Stimulated activated CD8-positive, alpha-beta memory T cell treated with anti-CD3 and anti-CD28 coated beads, Interleukin-7, amount 100 ng/mL, for 24 hours (primary cell): Measurements from ENCODE around the gene IFRD2.
A peak's percentile ranks its signal among the peaks of the same experiment; 100 is the strongest.

Experiments used
- DNase-seq: peaks from one replicate; pipeline ENCODE4 v3.0.0-alpha.2; 2020; ENCODE audit warnings: low read depth

Gene IFRD2

DNA sequence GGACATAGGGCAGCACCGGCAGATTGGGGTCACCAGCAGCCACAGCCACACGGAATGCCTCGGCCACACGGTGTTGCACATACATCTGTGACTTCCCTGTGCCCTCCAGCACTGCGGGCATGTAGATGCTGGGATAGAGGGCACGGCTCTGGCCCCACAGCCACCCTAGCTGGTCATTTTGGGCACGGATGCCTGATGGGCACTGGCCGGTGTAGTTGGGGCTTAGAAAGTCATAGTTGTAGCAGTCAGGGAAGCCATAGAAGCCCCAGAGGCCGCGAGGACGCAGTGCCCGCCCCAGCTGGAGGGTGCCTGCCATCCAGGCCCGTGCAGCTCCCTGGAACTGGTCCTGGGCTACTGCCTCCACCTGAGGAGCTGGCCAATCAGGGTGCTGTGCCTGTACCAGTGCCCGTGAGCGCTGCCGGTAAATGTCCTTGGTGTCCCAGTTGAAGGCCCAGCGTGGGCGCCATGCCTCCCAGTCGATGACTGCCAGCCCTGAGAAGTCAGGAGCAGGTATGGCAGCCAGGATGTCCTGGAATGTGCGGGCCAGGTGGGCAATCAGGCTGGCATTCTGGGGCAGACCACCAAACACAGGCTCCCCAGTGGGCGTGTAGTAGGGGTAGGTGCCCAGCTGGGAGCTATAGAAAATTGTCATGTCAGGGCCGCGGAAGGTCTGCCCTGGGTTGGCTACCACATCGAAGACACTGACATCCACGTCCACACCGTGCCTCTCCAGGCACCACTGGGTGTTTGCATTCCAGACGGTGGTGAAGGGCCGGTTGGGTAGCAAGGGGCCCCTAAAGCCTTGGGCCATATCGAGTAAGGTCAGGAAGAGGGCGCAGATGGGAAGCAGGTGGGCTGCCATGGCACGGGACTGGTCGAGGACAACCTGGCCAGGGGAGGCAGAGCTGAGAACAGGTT is 10.1 kb upstream of the IFRD2 start:
- DNase-seq: no peak

DNA sequence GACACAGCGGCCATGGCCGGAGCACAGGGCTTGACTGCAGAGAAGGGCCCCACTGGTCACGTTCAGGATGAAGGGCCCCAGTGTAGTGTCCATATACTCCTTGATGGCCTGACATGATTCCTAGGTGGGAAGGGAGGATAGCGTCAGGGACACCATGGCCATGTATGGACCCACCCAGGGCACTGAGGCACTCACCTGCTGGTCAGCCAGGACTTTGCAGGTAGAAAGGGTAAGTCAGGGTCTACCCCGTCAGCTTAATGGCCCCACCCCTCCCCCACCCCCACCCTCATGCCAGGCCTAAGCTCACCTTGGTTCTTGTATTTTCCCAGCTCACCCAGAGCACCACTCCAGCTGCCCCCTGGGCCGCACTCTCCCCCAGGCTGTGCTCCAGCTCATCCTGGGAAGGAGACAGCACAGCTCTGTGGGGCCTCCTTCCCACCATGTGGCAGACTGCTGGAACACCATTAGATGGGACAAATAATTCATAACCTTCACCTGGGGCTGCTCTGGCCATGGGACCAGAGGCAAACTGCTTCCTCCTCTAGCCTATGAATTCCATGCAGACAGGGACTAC is 8.5 kb upstream of the IFRD2 start:
- no peak for DNase-seq

DNA sequence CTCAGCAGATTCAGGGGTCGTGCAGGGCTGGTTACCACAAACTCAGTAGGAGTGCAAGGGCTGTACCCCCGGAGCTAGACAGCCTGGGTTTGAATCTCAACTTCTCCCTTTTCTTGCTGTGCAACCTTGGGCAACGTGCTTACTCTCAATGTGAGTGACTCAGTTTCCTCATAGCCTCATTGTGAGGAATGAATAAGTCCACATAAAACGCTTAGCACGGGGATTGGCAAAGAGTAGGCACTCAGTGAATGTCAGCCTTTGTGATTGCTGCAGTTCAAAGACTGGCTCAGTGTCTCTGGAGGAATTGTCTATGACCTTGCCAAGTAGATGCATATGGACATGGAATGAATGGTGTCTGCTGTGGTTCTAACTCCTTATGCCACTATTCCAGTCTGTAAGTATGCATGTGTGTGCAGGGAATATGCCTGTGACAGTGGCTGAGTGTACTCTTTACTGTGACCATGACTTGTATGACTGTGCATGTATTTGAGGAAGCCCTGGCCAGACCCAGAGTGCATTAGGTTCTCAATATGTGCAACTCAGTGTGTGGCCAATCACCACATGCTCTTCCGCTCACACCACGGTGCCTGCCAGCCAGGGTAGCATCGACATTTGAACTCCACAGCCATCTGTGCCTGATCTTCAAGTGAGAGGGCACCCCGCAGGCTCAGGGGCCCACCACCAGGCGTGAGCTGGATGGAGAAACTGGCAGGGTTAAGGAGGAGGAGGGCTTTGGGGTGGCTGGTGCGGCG is 7.9 kb upstream of the IFRD2 start:
- no peak for DNase-seq

DNA sequence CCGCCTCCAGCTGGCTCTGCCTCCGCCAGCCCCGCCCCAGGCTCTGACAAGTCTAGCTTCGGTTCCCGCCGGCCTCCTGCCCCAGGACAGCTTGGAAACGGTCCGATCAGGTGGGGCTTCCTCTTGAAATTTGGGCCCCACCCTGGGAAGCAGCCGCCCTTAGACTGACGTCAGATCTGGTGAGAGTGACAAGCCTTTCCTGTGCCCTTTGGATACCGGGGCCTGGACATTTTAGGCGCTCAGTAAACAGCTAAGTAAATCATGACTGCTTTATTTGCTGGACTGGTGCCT is 7.4 kb upstream of the IFRD2 start:
- no peak for DNase-seq

DNA sequence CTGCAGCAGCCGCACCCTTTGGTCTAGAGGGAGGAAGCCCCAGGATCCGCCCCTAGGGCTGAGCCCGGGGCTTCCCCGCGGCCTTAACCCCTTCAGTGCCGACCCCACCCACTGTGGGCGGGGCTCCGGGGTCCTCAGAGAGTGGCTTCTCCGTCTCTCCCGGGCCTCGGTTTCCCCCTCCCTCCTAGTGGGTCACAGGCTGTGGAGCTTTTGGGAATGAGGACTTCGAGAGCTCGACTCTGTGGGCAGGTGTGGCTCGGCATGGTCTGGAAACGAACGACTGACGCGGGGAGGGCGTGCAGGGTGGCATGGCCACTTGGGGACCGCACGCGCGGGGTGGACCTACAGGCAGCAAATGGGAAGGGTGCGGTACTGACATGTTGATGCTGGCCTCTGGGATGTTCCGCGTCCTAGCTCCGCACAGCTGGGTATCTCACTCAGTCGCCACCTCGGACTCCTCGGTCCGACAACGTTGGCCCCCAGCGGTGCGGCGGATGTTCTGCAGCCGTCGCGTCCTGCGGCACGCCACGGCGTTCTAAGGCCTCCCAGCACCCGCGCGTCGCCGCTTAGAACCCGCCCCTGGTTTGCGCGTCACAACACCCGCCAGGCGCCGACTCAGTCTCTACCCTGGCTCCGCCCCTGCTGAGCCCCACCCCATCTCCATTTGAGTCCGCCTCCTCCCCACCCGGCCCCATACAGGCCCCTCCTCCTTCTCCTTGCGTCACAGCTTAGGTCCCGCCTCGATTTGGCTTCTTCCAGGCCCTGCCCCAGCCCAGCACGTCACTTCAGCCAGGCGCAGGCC is 6.8 kb upstream of the IFRD2 start, which contains the start of the genes HYAL3 and NAA80:
HYAL3 (minus strand) TSS at position 570 of the 802 bp plus-strand sequence. CDS start 3,803 bp downstream, outside the sequence.
NAA80 (minus strand) TSS at position 570 of the 802 bp plus-strand sequence. CDS start 1,942 bp downstream, outside the sequence.
- DNase-seq: peak; percentile 98

DNA sequence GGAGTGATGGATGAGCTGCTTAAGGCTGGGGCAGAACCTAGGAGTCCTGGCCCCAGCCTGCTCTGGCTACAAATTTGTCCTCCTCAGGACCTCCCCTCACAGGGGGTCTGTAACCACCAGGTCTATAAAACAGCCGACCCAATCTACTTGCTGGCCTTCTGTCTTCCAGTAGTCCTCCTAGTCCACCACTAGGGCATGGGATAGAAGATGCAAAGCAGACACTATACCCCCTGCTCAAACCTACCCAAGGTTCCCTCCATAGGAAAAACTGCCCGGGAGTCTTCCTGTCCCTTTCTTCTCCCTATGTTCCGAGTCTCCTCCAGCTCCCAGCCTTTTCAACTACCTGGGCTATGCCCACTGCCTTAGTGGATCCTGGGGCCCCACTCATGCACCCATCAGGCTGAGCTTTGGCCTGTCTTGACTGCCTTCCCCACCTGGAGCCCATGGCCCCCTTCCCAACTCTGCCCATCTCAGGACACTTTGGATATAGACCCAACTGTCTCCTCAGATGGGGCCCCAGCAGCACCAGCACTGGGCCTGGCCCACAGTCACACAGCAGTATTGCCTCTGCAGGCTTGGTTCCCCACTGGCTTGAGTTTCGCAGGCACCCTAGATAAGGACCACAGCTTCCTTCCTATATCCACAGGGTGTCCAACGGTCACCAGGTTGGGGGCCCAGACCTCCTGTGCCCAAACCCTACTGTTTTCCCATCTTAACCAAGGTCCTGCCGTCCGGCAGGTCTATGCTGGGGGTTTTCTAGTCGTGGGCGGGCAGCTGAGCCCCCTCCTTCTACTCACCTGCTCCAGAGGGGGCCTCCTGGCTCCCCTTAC is 5.9 kb upstream of the IFRD2 start:
- DNase-seq: no peak

DNA sequence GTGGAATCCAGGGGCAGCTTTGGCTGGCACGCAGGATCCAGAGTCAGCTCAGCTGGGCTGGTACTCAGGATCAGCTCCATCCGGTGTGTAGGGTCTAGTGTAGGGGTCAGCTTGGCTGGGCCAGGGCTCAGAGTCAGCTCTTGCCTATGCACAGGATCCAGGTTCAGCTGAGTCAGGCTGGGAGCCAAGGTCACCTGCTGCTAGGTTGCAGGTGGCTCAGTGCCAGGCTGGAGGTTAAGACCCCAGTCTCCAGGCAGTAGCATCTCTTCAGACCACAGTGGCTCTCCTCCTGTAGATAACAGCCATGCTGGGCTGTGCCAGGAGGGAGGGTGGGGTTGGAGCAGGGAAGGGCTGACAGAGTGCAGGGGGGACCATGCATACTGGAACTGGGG is 5.2 kb upstream of the IFRD2 start:
- no peak for DNase-seq

DNA sequence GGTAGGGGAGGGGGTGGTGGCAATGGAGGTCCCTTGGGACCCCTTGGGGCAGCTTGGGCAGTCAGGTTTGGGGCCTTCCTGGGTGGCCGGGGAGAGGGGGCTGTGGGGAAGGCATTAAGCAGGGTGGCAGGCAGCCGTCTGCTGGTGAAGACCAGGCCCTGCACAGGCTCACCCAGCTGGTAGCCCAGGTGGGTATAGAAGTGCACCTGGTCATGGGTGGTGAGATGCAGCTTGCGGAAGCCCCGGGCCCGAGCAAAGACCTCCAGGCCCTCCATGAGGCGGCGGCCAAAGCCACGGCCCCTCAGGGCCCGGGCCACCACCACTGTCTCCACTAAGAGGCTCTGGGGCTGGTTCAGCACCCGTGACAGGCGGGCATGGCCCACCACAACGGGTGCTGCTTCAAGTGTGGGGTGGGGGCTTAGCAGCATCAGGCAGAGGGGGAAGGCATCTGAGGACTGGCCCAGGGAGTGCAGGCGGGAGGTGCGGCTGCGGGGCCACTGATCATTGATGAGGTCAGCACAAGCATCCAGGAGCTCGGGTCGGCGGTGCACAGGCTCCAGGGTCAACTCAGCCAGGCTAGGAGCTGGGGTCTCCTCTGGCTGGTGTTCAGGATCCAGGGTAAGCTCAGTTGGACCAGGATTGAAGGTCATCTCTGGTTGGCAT is 4.6 kb upstream of the IFRD2 start:
- DNase-seq: no peak

DNA sequence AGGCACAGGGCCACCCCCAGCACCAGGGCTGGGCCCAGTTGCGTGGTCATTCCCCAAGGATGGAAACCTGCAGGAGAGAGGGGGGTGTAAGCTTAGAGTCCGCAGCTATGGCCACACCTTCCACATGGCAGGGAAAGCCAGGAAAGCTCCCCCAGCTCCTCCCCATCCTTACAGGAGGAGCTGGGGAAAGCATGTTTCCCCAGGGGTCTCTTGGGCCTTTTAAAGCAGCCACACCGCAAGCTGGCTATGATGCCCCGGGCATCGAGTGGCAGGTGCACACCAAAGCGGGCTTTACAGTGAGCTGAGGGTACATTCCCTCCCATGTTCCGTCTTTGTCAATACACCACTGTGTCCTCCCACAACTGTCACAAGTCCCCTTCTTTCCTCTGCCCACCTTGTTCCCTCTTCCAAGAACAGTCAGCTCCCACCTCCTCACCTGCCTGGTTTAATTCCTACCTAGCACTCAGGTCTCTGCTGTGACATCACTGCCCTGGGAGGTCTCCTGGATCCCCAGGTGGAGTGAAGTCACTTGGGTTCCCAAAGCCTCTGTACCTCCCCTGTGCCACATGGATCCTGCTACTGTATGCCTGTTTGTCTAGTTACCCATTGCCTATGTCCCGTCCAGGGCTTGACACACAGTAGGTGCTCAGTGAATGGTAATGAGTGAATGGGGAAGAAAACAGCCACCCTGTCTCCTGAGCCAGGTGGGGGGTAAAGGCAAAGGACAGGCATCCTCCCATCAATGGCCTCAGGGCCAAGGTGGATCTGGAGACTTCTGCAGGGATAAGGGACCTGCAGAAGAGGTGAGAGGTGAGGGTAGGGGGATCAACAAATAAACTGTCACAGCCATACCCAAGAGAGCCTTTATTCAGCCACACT is 3.6 kb upstream of the IFRD2 start:
- DNase-seq: no peak

DNA sequence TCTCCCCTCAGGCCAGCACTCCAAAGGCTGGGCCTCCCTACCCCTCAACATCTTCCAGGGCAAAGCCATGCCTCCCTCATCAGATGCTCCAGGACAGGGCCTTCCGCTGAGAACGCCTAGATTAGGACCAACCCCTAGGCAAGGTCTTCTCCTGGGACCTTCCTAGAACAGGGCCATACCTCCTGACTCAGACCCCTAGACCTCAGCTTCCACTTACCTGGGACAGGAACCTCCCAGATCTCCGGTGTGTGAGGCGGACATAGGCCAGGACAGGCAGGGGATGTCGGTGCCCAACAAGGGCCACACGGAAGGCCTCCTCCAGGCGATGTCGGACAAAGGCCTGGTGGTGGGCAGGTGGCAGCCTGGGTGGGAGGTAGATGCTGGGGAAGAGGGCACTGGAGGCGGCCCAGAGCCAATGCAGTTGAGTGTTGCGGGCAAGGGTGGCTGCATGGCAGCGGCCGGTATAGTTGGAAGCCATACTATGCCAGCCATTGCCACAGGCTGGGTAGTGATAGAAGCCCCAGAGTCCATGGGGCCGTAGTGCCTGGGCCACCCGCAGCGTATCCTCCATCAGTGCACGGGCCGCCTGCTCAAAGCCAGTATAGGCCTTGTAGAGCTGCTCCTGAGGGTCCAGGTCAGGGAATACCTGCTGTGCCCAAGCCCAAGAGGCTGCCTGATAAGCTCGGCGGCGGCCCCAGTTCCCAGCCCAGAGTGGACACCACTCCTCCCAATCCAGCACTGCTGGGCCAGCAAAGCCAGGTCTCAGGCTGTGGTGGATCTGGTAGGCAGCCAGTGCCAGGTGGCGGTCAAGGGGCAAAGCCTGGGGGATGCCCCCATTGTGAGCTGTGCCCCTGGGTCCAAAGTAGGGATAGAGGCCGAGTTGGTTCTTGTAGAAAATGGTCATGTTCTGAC is 2.5 kb upstream of the IFRD2 start:
- DNase-seq: no peak

DNA sequence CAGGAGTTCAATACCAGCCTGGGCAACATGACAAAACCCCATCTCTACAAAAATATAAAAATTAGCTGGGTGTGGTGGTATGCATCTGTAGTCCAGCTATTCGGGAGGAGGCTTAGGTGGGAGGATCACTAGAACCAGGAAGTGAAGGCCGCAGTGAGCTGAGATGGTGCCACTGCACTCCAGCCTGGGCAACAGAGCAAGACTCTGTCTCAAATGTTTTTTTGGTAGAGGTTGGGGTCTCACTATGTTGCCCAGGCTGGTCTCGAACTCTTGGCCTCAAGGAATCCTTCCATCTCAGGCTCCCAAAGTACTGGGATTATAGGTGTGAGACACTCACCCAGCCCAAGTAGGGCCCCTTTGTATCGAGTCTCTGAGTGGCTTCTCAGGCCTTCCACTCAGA is 1.9 kb upstream of the IFRD2 start:
- DNase-seq: no peak

DNA sequence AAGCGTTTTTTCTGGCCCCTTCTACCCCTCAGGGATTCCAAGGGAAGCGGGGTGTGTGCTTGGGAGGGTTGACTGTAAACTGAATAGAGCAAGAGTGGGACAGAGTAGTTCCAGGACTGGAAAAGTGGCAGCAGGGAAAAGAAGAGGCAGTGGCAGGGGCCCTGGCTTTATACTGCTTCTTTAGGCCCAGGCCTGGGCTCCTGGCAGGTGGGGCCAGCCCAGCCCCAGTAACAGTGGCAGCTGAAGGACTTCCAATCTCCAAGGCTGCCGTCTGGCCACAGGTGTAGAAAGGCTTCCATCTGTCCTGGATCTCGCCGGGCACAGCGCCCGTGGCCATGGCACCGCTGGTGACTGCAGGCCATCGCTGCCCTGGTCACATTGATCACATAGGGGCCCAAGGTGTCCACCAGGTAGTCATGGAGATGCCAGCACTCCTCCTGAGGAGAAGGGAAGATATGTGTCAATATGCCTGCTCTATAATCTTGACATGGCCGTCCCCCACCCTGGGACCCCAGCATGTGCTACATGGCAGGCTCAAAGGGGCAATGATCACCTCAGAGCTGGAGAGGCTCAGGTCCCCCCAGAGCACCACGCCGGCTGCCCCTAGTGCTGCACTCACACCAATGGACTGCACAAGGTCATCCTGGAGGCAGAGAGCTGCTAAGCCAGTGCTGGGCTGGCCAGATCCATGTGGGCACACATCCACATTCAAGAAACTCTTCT is 1.0 kb upstream of the IFRD2 start:
- no peak for DNase-seq

DNA sequence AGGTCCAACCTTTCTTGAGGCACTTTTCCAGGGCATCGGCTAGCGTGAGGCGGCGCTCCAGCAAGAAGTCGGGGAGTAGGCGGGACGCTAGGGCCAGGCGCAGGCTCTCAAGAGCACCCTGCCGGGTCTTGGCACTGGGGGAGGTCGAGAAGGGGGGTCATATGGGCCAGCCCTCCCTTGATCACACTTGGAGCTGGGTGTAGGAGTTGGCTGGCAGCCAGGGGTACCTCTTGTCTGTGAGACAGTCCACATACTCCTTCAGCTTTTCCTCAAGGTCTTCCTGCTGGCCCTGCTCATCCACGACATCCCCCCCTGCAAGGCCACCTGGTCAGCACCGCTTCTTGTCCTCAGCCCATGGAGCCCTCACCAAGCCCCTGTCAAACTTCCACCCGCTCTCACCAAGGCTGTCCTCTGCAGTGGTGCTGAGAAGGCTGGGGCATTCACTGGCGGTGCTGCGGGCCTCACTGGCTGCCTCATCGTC is 2.0 kb downstream of the IFRD2 start:
- no peak for DNase-seq

DNA sequence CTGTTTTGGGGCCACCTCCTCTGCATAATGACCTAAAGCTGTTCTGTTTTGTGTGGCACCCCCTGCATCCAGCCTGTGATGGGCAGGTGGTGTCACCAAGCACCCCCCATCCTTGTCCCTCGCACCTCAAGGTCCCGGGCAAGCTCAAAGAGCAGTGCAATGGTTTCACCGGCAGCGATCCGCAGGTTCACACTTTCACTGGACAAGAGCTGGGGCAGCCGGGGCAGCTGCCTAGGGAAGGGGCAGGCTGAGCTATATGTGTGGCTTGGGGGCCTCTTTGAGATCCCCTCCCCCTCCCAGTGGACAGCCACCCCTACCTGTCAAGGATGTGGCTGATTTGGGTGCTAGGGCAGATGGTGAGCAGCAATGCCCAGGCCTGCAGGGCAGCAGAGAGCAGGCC is 3.1 kb downstream of the IFRD2 start:
- no peak for DNase-seq

DNA sequence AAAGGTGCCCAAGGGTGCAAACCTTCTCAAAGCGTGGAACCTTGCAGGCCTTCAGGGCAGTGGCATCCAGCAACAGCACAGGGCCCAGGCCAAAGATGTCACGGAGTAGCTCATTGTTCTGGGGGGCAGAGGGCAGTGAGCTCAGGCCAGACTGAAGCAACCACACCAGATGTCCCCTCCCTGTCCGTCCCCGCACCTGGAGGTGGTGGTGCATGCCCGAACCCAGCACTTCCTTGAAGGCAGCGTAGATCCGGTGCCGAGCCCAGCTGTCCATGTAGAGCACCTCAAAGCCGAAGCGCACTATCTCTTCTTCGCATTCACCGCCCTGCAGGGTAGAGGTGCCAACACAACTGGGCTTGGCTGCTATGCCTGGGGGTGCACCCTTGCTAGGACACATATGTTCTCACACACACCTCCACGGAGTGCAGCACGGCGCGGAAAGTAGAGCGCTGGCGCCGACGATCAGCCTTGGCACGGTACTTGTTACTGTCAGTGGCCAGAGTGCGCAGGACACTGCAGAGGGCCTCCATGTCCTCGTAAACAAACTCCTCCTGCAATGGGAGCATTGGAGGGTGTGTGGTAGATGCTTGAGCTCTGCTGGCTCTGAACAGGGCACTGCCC is 3.7 kb downstream of the IFRD2 start:
- DNase-seq: no peak

DNA sequence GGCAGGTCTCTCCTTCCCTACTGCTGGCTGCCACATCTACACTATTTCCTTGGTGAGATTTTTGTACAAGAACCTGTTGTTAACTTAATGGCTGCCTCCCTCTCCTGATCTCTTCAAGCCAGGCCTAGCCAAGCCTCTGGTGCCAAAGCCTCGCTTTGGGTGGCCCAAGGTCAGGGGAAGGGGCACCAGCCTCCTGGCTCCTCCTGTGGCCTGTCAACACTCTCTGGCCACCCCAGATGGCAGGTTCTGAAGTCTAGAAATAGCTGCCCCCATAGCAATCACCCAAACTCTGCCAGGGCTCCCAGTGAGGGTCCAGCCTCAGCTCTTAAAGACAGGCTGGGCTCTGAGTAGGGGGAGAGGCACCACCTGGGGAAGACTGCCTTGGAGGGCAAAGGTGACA is 5.0 kb downstream of the IFRD2 start:
- DNase-seq: no peak
